GM10847 (cell line): ENCODE results near the gene TMEM245.

Source experiments
- POLR2A ChIP-seq: IDR thresholded peaks from 2 replicates; pipeline ENCODE4 v1.6.1; 2011; ENCODE audit not compliant: insufficient read length; ENCODE audit errors: extremely low read depth

The TMEM245 gene

GRCh38 chr9:109028457-109028856 is 91.3 kb downstream of the TMEM245 start:
- no peak for TF ChIP-seq POLR2A

GRCh38 chr9:109027176-109027575 is 92.6 kb downstream of the TMEM245 start:
- TF ChIP-seq POLR2A, result no peak

- no peak for TF ChIP-seq POLR2A
These were observed 93.4 kb downstream of the TMEM245 start for GRCh38 chr9:109026306-109026705.

- no peak for TF ChIP-seq POLR2A
These were observed 96.9 kb downstream of the TMEM245 start for GRCh38 chr9:109022873-109023272.

GRCh38 chr9:109020581-109021511 is 98.9 kb downstream of the TMEM245 start:
- TF ChIP-seq POLR2A, result no peak

- TF ChIP-seq POLR2A, result no peak
These were observed 99.6 kb downstream of the TMEM245 start for GRCh38 chr9:109020113-109020512.

- no peak for TF ChIP-seq POLR2A
These were observed 100.3 kb downstream of the TMEM245 start for GRCh38 chr9:109019420-109019819.

- no peak for TF ChIP-seq POLR2A
These were observed 102.3 kb downstream of the TMEM245 start for GRCh38 chr9:109017493-109017892.

GRCh38 chr9:109017061-109017460 is 102.7 kb downstream of the TMEM245 start:
- TF ChIP-seq POLR2A, result no peak

- no peak for TF ChIP-seq POLR2A
These were observed 103.6 kb downstream of the TMEM245 start for GRCh38 chr9:109016132-109016531.

- TF ChIP-seq POLR2A, result no peak
These were observed 105.0 kb downstream of the TMEM245 start for GRCh38 chr9:109014608-109015280.

- TF ChIP-seq POLR2A, result no peak
These were observed 105.8 kb downstream of the TMEM245 start for GRCh38 chr9:109013679-109014607.

- peak; percentile 73 for TF ChIP-seq POLR2A
These were observed 106.7 kb downstream of the TMEM245 start, which contains the start of gene CTNNAL1 for GRCh38 chr9:109012876-109013678. CTNNAL1 (minus strand) TSS chr9:109013499; CDS start chr9:109013442, 57 bp downstream.
